HEK293 (cell line): ENCODE measurements around the gene MRPL36.

Source experiments
- FEZF1 ChIP-seq: fragments of 450-650 bp; formaldehyde crosslinking; IDR thresholded peaks from 2 replicates; pipeline ENCODE4 v1.5.1; 2016; ENCODE audit warnings: missing biosample characterization, missing genetic modification characterization
- GLIS2 ChIP-seq: fragments of 450-650 bp; formaldehyde crosslinking; IDR thresholded peaks from 2 replicates; pipeline ENCODE4 v1.5.1; 2016; ENCODE audit warnings: missing biosample characterization, missing genetic modification characterization
- KLF16 ChIP-seq: fragments of 450-650 bp; formaldehyde crosslinking; IDR thresholded peaks from 2 replicates; pipeline ENCODE4 v1.5.1; 2017; ENCODE audit warnings: missing biosample characterization, missing genetic modification characterization
- OSR2 ChIP-seq: fragments of 450-650 bp; formaldehyde crosslinking; IDR thresholded peaks from 2 replicates; pipeline ENCODE4 v1.5.1; 2016; ENCODE audit warnings: missing biosample characterization, missing genetic modification characterization
- PBX3 ChIP-seq: sonication (generic); formaldehyde crosslinking; IDR thresholded peaks from 2 replicates; pipeline ENCODE4 v1.8.1; 2022; ENCODE audit warnings: mild to moderate bottlenecking, moderate library complexity, missing genetic modification reagents
- SCRT2 ChIP-seq: fragments of 450-650 bp; formaldehyde crosslinking; IDR thresholded peaks from 2 replicates; pipeline ENCODE4 v1.5.1; 2016; ENCODE audit warnings: missing biosample characterization, missing genetic modification characterization
- ZBTB7A ChIP-seq: fragments of 450-650 bp; formaldehyde crosslinking; IDR thresholded peaks from 2 replicates; pipeline ENCODE4 v1.5.1; 2016; ENCODE audit warnings: low read depth, missing biosample characterization, missing genetic modification characterization
- ZIC2 ChIP-seq: fragments of 450-650 bp; formaldehyde crosslinking; IDR thresholded peaks from 2 replicates; pipeline ENCODE4 v1.5.1; 2016; ENCODE audit warnings: missing biosample characterization, missing genetic modification characterization
- ZNF114 ChIP-seq: fragments of 450-650 bp; formaldehyde crosslinking; IDR thresholded peaks from 2 replicates; pipeline ENCODE4 v1.5.0; 2017; ENCODE audit warnings: missing biosample characterization, missing genetic modification characterization
- ZNF16 ChIP-seq: fragments of 450-650 bp; formaldehyde crosslinking; IDR thresholded peaks from 2 replicates; pipeline ENCODE4 v1.5.1; 2016; ENCODE audit warnings: low read depth, missing biosample characterization, missing genetic modification characterization
- ZNF174 ChIP-seq: fragments of 450-650 bp; formaldehyde crosslinking; IDR thresholded peaks from 2 replicates; pipeline ENCODE4 v1.5.0; 2017; ENCODE audit warnings: missing biosample characterization, mild to moderate bottlenecking, missing genetic modification characterization
- ZNF239 ChIP-seq: fragments of 450-650 bp; formaldehyde crosslinking; IDR thresholded peaks from 2 replicates; pipeline ENCODE4 v1.5.1; 2016; ENCODE audit warnings: missing biosample characterization, missing genetic modification characterization
- ZNF335 ChIP-seq: fragments of 450-650 bp; formaldehyde crosslinking; conservative IDR thresholded peaks from 2 replicates; pipeline ENCODE4 v1.5.1; 2016; ENCODE audit warnings: missing biosample characterization, missing genetic modification characterization
- ZNF354C ChIP-seq: fragments of 450-650 bp; formaldehyde crosslinking; IDR thresholded peaks from 2 replicates; pipeline ENCODE4 v1.5.1; 2016; ENCODE audit warnings: missing biosample characterization, missing genetic modification characterization, low read depth, borderline replicate concordance
- ZNF366 ChIP-seq: fragments of 450-650 bp; formaldehyde crosslinking; conservative IDR thresholded peaks from 2 replicates; pipeline ENCODE4 v1.5.1; 2016; ENCODE audit warnings: missing biosample characterization, missing genetic modification characterization
- ZNF521 ChIP-seq: fragments of 450-650 bp; formaldehyde crosslinking; IDR thresholded peaks from 2 replicates; pipeline ENCODE4 v1.5.1; 2017; ENCODE audit warnings: missing biosample characterization, mild to moderate bottlenecking, missing genetic modification characterization
- ZNF549 ChIP-seq: fragments of 450-650 bp; IDR thresholded peaks from 2 replicates; pipeline ENCODE4 v1.5.1; 2018; ENCODE audit warnings: missing biosample characterization, missing genetic modification characterization, mild to moderate bottlenecking, inconsistent platforms, moderate library complexity
- ZNF555 ChIP-seq: fragments of 450-650 bp; formaldehyde crosslinking; conservative IDR thresholded peaks from 2 replicates; pipeline ENCODE4 v1.5.1; 2017; ENCODE audit warnings: missing biosample characterization, mild to moderate bottlenecking, missing genetic modification characterization, inconsistent platforms
- ZNF558 ChIP-seq: fragments of 450-650 bp; formaldehyde crosslinking; IDR thresholded peaks from 2 replicates; pipeline ENCODE4 v1.5.1; 2016; ENCODE audit warnings: missing biosample characterization, missing genetic modification characterization
- ZNF707 ChIP-seq: fragments of 450-650 bp; formaldehyde crosslinking; IDR thresholded peaks from 2 replicates; pipeline ENCODE4 v1.5.1; 2016; ENCODE audit warnings: missing biosample characterization, missing genetic modification characterization
- ZNF768 ChIP-seq: fragments of 450-650 bp; formaldehyde crosslinking; IDR thresholded peaks from 2 replicates; pipeline ENCODE4 v1.5.1; 2018; ENCODE audit warnings: missing biosample characterization, mild to moderate bottlenecking, missing genetic modification characterization
- ZNF830 ChIP-seq: fragments of 450-650 bp; IDR thresholded peaks from 2 replicates; pipeline ENCODE4 v1.5.0; 2018; ENCODE audit warnings: missing biosample characterization, missing genetic modification characterization, low read depth, mild to moderate bottlenecking, moderate library complexity
- ZSCAN30 ChIP-seq: fragments of 450-650 bp; IDR thresholded peaks from 2 replicates; pipeline ENCODE4 v1.5.1; 2018; ENCODE audit warnings: missing biosample characterization, mild to moderate bottlenecking, missing genetic modification characterization, moderate library complexity
- TF ChIP-seq, protein P1 (sequence below): fragments of 450-650 bp; formaldehyde crosslinking; IDR thresholded peaks from 2 replicates; pipeline ENCODE4 v1.5.1; 2017; ENCODE audit warnings: missing biosample characterization, missing genetic modification characterization
- TF ChIP-seq, protein P2 (sequence below): fragments of 450-650 bp; formaldehyde crosslinking; IDR thresholded peaks from 2 replicates; pipeline ENCODE4 v1.5.1; 2016; ENCODE audit warnings: missing biosample characterization, missing genetic modification characterization
- TF ChIP-seq, protein P3 (sequence below): fragments of 450-650 bp; formaldehyde crosslinking; IDR thresholded peaks from 2 replicates; pipeline ENCODE4 v1.5.1; 2016; ENCODE audit warnings: missing biosample characterization, missing genetic modification characterization, borderline replicate concordance
- TF ChIP-seq, protein P4 (sequence below): fragments of 450-650 bp; formaldehyde crosslinking; IDR thresholded peaks from 2 replicates; pipeline ENCODE4 v1.5.1; 2016; ENCODE audit warnings: missing biosample characterization, missing genetic modification characterization
- TF ChIP-seq, protein P5 (sequence below): fragments of 450-650 bp; formaldehyde crosslinking; IDR thresholded peaks from 2 replicates; pipeline ENCODE4 v1.5.1; 2016; ENCODE audit warnings: missing biosample characterization, missing genetic modification characterization, low read depth
- TF ChIP-seq, protein P6 (sequence below): fragments of 450-650 bp; formaldehyde crosslinking; IDR thresholded peaks from 2 replicates; pipeline ENCODE4 v1.5.1; 2016; ENCODE audit warnings: missing biosample characterization, missing genetic modification characterization

The MRPL36 gene

GRCh38 chr5:1799602-1800471 lies at the start of gene MRPL36 (continued):
- TF ChIP-seq, protein P1, sequence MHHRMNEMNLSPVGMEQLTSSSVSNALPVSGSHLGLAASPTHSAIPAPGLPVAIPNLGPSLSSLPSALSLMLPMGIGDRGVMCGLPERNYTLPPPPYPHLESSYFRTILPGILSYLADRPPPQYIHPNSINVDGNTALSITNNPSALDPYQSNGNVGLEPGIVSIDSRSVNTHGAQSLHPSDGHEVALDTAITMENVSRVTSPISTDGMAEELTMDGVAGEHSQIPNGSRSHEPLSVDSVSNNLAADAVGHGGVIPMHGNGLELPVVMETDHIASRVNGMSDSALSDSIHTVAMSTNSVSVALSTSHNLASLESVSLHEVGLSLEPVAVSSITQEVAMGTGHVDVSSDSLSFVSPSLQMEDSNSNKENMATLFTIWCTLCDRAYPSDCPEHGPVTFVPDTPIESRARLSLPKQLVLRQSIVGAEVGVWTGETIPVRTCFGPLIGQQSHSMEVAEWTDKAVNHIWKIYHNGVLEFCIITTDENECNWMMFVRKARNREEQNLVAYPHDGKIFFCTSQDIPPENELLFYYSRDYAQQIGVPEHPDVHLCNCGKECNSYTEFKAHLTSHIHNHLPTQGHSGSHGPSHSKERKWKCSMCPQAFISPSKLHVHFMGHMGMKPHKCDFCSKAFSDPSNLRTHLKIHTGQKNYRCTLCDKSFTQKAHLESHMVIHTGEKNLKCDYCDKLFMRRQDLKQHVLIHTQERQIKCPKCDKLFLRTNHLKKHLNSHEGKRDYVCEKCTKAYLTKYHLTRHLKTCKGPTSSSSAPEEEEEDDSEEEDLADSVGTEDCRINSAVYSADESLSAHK = no peak
- TF ChIP-seq, protein P2, sequence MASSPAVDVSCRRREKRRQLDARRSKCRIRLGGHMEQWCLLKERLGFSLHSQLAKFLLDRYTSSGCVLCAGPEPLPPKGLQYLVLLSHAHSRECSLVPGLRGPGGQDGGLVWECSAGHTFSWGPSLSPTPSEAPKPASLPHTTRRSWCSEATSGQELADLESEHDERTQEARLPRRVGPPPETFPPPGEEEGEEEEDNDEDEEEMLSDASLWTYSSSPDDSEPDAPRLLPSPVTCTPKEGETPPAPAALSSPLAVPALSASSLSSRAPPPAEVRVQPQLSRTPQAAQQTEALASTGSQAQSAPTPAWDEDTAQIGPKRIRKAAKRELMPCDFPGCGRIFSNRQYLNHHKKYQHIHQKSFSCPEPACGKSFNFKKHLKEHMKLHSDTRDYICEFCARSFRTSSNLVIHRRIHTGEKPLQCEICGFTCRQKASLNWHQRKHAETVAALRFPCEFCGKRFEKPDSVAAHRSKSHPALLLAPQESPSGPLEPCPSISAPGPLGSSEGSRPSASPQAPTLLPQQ (tag by site-specific recombination) = no peak
- TF ChIP-seq OSR2 (tag by site-specific recombination) (no peak), ZNF366 (tag by site-specific recombination) (no peak), ZNF549 (tag by site-specific recombination) (no peak), KLF16 (tag by site-specific recombination) (0 out of 2 replicates have a peak, but pooled peaks have one; percentile 5), ZIC2 (tag by site-specific recombination) (peak; percentile 91), ZNF239 (tag by site-specific recombination) (0 out of 2 replicates have a peak, but pooled peaks have one; percentile 59), ZNF16 (tag by site-specific recombination) (peak; percentile 38; the same call in 1 of the 2 replicates), ZNF354C (tag by site-specific recombination) (no peak), ZNF830 (tag by site-specific recombination) (no peak), ZNF707 (tag by site-specific recombination) (no peak), ZNF768 (tag by site-specific recombination) (no peak), PBX3 (no peak), SCRT2 (tag by site-specific recombination) (peak; percentile 69), ZNF114 (tag by site-specific recombination) (no peak), GLIS2 (tag by site-specific recombination) (peak; percentile 41; the same call in 1 of the 2 replicates), ZNF555 (tag by site-specific recombination) (no peak), ZNF335 (tag by site-specific recombination) (peak; percentile 89), ZNF174 (tag by site-specific recombination) (no peak), ZNF558 (tag by site-specific recombination) (no peak), ZNF521 (tag by site-specific recombination) (no peak), ZSCAN30 (no peak), ZBTB7A (no peak), FEZF1 (tag by site-specific recombination) (no peak)
- TF ChIP-seq, protein P3, sequence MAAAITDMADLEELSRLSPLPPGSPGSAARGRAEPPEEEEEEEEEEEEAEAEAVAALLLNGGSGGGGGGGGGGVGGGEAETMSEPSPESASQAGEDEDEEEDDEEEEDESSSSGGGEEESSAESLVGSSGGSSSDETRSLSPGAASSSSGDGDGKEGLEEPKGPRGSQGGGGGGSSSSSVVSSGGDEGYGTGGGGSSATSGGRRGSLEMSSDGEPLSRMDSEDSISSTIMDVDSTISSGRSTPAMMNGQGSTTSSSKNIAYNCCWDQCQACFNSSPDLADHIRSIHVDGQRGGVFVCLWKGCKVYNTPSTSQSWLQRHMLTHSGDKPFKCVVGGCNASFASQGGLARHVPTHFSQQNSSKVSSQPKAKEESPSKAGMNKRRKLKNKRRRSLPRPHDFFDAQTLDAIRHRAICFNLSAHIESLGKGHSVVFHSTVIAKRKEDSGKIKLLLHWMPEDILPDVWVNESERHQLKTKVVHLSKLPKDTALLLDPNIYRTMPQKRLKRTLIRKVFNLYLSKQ = no peak
- TF ChIP-seq, protein P4, sequence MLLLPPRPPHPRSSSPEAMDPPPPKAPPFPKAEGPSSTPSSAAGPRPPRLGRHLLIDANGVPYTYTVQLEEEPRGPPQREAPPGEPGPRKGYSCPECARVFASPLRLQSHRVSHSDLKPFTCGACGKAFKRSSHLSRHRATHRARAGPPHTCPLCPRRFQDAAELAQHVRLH (tag by site-specific recombination) = no peak
- TF ChIP-seq, protein P5, sequence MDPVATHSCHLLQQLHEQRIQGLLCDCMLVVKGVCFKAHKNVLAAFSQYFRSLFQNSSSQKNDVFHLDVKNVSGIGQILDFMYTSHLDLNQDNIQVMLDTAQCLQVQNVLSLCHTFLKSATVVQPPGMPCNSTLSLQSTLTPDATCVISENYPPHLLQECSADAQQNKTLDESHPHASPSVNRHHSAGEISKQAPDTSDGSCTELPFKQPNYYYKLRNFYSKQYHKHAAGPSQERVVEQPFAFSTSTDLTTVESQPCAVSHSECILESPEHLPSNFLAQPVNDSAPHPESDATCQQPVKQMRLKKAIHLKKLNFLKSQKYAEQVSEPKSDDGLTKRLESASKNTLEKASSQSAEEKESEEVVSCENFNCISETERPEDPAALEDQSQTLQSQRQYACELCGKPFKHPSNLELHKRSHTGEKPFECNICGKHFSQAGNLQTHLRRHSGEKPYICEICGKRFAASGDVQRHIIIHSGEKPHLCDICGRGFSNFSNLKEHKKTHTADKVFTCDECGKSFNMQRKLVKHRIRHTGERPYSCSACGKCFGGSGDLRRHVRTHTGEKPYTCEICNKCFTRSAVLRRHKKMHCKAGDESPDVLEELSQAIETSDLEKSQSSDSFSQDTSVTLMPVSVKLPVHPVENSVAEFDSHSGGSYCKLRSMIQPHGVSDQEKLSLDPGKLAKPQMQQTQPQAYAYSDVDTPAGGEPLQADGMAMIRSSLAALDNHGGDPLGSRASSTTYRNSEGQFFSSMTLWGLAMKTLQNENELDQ (tag by site-specific recombination) = no peak
- TF ChIP-seq, protein P6, sequence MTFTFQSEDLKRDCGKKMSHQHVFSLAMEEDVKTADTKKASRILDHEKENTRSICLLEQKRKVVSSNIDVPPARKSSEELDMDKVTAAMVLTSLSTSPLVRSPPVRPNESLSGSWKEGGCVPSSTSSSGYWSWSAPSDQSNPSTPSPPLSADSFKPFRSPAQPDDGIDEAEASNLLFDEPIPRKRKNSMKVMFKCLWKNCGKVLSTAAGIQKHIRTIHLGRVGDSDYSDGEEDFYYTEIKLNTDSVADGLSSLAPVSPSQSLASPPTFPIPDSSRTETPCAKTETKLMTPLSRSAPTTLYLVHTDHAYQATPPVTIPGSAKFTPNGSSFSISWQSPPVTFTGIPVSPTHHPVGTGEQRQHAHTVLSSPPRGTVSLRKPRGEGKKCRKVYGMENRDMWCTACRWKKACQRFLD = no peak
